Smooth muscle cell (in vitro differentiated cells): ENCODE results near the gene AP2A1. TPM values are rescaled to one million over a fixed set of nuclear protein-coding genes. Genes with fewer than 3 reads are reported as not detected.
"Not testable (repeated sequence)": the region's sequence is repeated elsewhere in the genome, so short reads cannot be mapped to it uniquely, and the experiment has no call there.

Experiments used
- DNase-seq: peaks from one replicate; lab custom pipeline; 2025; ENCODE audit not compliant: unreplicated experiment; lab: John Stamatoyannopoulos, UW
- H2AFZ ChIP-seq: fragments of 200-600 bp; sonication (generic); 2 replicates; pipeline ENCODE4 v1.6.0; 2016; ENCODE audit warnings: antibody characterized with exemption, low read depth, mild to moderate bottlenecking
- H3F3A ChIP-seq: fragments of 200-600 bp; sonication (generic); 2 replicates; pipeline ENCODE4 v1.6.0; 2017; ENCODE audit warnings: antibody characterized with exemption, low read depth
- H3K27ac ChIP-seq: fragments of 200-600 bp; sonication (generic); 2 replicates; pipeline ENCODE4 v1.5.1; 2016; ENCODE audit warnings: low read depth, mild to moderate bottlenecking
- H3K27me3 ChIP-seq: fragments of 200-600 bp; sonication (generic); 2 replicates; pipeline ENCODE4 v1.6.1; 2016; ENCODE audit warnings: low read depth, mild to moderate bottlenecking
- H3K36me3 ChIP-seq: fragments of 200-600 bp; sonication (generic); 2 replicates; pipeline ENCODE4 v1.5.1; 2016; ENCODE audit warnings: low read depth
- H3K4me1 ChIP-seq: fragments of 200-600 bp; sonication (generic); 2 replicates; pipeline ENCODE4 v1.5.1; 2016; ENCODE audit warnings: low read depth
- H3K4me2 ChIP-seq: fragments of 200-600 bp; sonication (generic); 2 replicates; pipeline ENCODE4 v1.6.0; 2016; ENCODE audit warnings: mild to moderate bottlenecking
- H3K4me3 ChIP-seq: fragments of 200-600 bp; sonication (generic); 2 replicates; pipeline ENCODE4 v1.5.1; 2016; ENCODE audit warnings: mild to moderate bottlenecking
- H3K79me2 ChIP-seq: fragments of 200-600 bp; sonication (generic); 2 replicates; pipeline ENCODE4 v1.6.0; 2016; ENCODE audit warnings: low read depth, mild to moderate bottlenecking
- H3K9ac ChIP-seq: fragments of 200-600 bp; sonication (generic); 2 replicates; pipeline ENCODE4 v1.6.0; 2016; ENCODE audit warnings: low read depth
- H3K9me3 ChIP-seq: fragments of 200-600 bp; sonication (generic); replicated peaks from 2 replicates; pipeline ENCODE4 v1.5.1; 2016; ENCODE audit warnings: low read depth
- H4K20me1 ChIP-seq: fragments of 200-600 bp; sonication (generic); 2 replicates; pipeline ENCODE4 v1.6.0; 2016; ENCODE audit warnings: low read depth
- CTCF ChIP-seq: fragments of 200-600 bp; sonication (generic); IDR thresholded peaks from 2 replicates; pipeline ENCODE4 v1.5.1; 2017; ENCODE audit warnings: borderline replicate concordance, mild to moderate bottlenecking, antibody characterized with exemption; ENCODE audit not compliant: insufficient read depth, poor library complexity, severe bottlenecking
- WGBS: methylation state at CpG from one replicate; pipeline ENCODE4 v1.1.7; 2016; ENCODE audit warnings: low lambda C conversion rate; 5-methylcytosine and 5-hydroxymethylcytosine counted together
- polyA plus RNA-seq: library from polyadenylated mRNA; unstranded; fragments of >200 nt; fragmentation: Nextera tagmentation; extraction: Ambion mirVana; gene quantifications from 2 replicates; pipeline ENCODE4 v1.2.1, GENCODE V29; 2016
- total RNA-seq: library from RNA; depleted of rRNA; stranded (reverse); fragments of >200 nt; gene quantifications from 2 replicates; pipeline ENCODE4 v1.2.3, GENCODE V29; 2014

Gene AP2A1
- total RNA-seq: 55.8 and 57.7 TPM in 2 replicates
- 57.8 and 65.2 TPM in 2 replicates for polyA plus RNA-seq

GRCh38 chr19:49766930-49767299 lies at the start of gene AP2A1:
Gene AP2A1 (plus strand): TSS chr19:49767001. CDS start chr19:49767134, 133 bp downstream.
- WGBS: 0% methylated on average over 23 of the region's 38 CpGs
- peak within 1 kb of the TSS; percentile 74 for H3K27ac ChIP-seq
- no peak for TF ChIP-seq CTCF
- peak within 1 kb of the TSS; percentile 99 for H3K4me2 ChIP-seq
- no peaks in the 10 kb centered on the region for H3K27me3 ChIP-seq
- H3K4me3 ChIP-seq: peak within 1 kb of the TSS; percentile 97
- peaks cover 34% of the 10 kb centered on the region for H4K20me1 ChIP-seq
- H3K4me1 ChIP-seq: peaks cover 12% of the 10 kb centered on the region
- peaks cover 50% of the 10 kb centered on the region for H3K79me2 ChIP-seq
- H3K9me3 ChIP-seq: no peaks in the 10 kb centered on the region
- H2AFZ ChIP-seq: peak within 1 kb of the TSS; percentile 89
- peak within 1 kb of the TSS; percentile 95 for H3K9ac ChIP-seq
- H3F3A ChIP-seq: no peaks in the 10 kb centered on the region
- H3K36me3 ChIP-seq: no peaks in the 10 kb centered on the region
- no peak for DNase-seq

- no peaks in the 10 kb centered on the region for H3K79me2 ChIP-seq
- H3K27me3 ChIP-seq: no peaks in the 10 kb centered on the region
- 97% methylated on average over 8 of the region's 8 CpGs for WGBS
- no peak overlapping the region for H3K27ac ChIP-seq
- H3K4me1 ChIP-seq: no peaks in the 10 kb centered on the region
- H3K9ac ChIP-seq: no peak overlapping the region
- H3K36me3 ChIP-seq: no peaks in the 10 kb centered on the region
- no peaks in the 10 kb centered on the region for H3F3A ChIP-seq
- no peak overlapping the region for H3K4me2 ChIP-seq
- no peak for DNase-seq
- H2AFZ ChIP-seq: no peak overlapping the region
- no peak overlapping the region for H3K4me3 ChIP-seq
- no peaks in the 10 kb centered on the region for H3K9me3 ChIP-seq
- TF ChIP-seq CTCF: no peak
- no peaks in the 10 kb centered on the region for H4K20me1 ChIP-seq
Observed at GRCh38 chr19:49718511-49718910, 48.3 kb upstream of the AP2A1 start.

- WGBS: 88% methylated on average over 6 of the region's 6 CpGs
- Histone ChIP-seq H3K9me3 (no peaks in the 10 kb centered on the region), H3K36me3 (no peaks in the 10 kb centered on the region), H3K79me2 (no peaks in the 10 kb centered on the region), H3K4me3 (no peak overlapping the region), H3K4me1 (no peaks in the 10 kb centered on the region), H3K9ac (no peak overlapping the region), H2AFZ (no peak overlapping the region), H3K27me3 (no peaks in the 10 kb centered on the region), H3K27ac (no peak overlapping the region), H4K20me1 (no peaks in the 10 kb centered on the region), H3K4me2 (no peak overlapping the region), H3F3A (no peaks in the 10 kb centered on the region)
- TF ChIP-seq CTCF: no peak
- no peak for DNase-seq
Observed at GRCh38 chr19:49718991-49719390, 47.8 kb upstream of the AP2A1 start.

GRCh38 chr19:49719420-49719819 lies 47.4 kb upstream of the AP2A1 start:
- H3K27me3 ChIP-seq, DNase-seq, H3K4me1 ChIP-seq, H3K9ac ChIP-seq, H3K79me2 ChIP-seq, H4K20me1 ChIP-seq, H3K36me3 ChIP-seq, H3K9me3 ChIP-seq, H3K27ac ChIP-seq, H3K4me2 ChIP-seq, H3K4me3 ChIP-seq, H3F3A ChIP-seq, H2AFZ ChIP-seq: not testable (repeated sequence)
- WGBS: 90% methylated on average over 22 of the region's 22 CpGs
